ACC112 (cell line): ENCODE measurements around the gene PLXNC1.

Experiments used
- H2AFZ ChIP-seq: fragments of 200-600 bp; sonication (generic); one replicate; pipeline ENCODE4 v1.6.0; 2017; ENCODE audit warnings: antibody characterized with exemption, low read length; ENCODE audit not compliant: unreplicated experiment
- H3K27ac ChIP-seq: fragments of 200-600 bp; sonication (generic); 2 replicates; pipeline ENCODE4 v1.5.1; 2014; ENCODE audit warnings: low read depth, mild to moderate bottlenecking, antibody characterized with exemption, low read length, moderate library complexity
- H3K27me3 ChIP-seq: fragments of 200-600 bp; sonication (generic); 2 replicates; pipeline ENCODE4 v1.6.1; 2014; ENCODE audit warnings: mild to moderate bottlenecking, antibody characterized with exemption, low read length, moderate library complexity, mixed read lengths; ENCODE audit not compliant: insufficient read depth
- H3K36me3 ChIP-seq: fragments of 200-600 bp; sonication (generic); 2 replicates; pipeline ENCODE4 v1.6.1; 2016; ENCODE audit warnings: mild to moderate bottlenecking, antibody characterized with exemption, low read length, moderate library complexity, mixed read lengths; ENCODE audit not compliant: insufficient read depth
- H3K4me1 ChIP-seq: fragments of 200-600 bp; sonication (generic); one replicate; pipeline ENCODE4 v1.6.1; 2016; ENCODE audit warnings: low read length, mixed read lengths; ENCODE audit not compliant: insufficient read depth, unreplicated experiment, control insufficient read depth
- H3K4me3 ChIP-seq: fragments of 200-600 bp; sonication (generic); 2 replicates; pipeline ENCODE4 v1.5.1; 2014; ENCODE audit warnings: mild to moderate bottlenecking, low read depth, low read length
- H3K79me2 ChIP-seq: fragments of 200-600 bp; sonication (generic); one replicate; pipeline ENCODE4 v1.6.0; 2016; ENCODE audit warnings: low read length; ENCODE audit not compliant: control insufficient read depth, unreplicated experiment, insufficient read depth

PLXNC1 gene

GRCh38 chr12:94180558-94181296 lies 32.4 kb downstream of the PLXNC1 start:
- Histone ChIP-seq H3K79me2 (no peaks in the 10 kb centered on the region), H2AFZ (no peak overlapping the region), H3K36me3 (peaks cover 8% of the 10 kb centered on the region; the same call in 1 of the 2 replicates), H3K27ac (no peak overlapping the region), H3K4me3 (no peak overlapping the region), H3K27me3 (no peaks in the 10 kb centered on the region), H3K4me1 (peaks cover 7% of the 10 kb centered on the region)

GRCh38 chr12:94182986-94183707 lies 34.8 kb downstream of the PLXNC1 start:
- no peak overlapping the region for H3K27ac ChIP-seq
- H3K79me2 ChIP-seq: no peaks in the 10 kb centered on the region
- no peak overlapping the region for H2AFZ ChIP-seq
- H3K36me3 ChIP-seq: 0 out of 2 replicates have a peak, but pooled peaks cover 3% of the 10 kb centered on the region
- H3K4me3 ChIP-seq: no peak overlapping the region
- H3K27me3 ChIP-seq: 0 out of 2 replicates have a peak, but pooled peaks cover 6% of the 10 kb centered on the region
- no peaks in the 10 kb centered on the region for H3K4me1 ChIP-seq

- Histone ChIP-seq H2AFZ (no peak overlapping the region), H3K79me2 (no peaks in the 10 kb centered on the region), H3K4me1 (no peaks in the 10 kb centered on the region), H3K36me3 (no peaks in the 10 kb centered on the region), H3K27ac (no peak overlapping the region), H3K27me3 (0 out of 2 replicates have a peak, but pooled peaks cover 6% of the 10 kb centered on the region), H3K4me3 (no peak overlapping the region)
These were observed 35.5 kb downstream of the PLXNC1 start for GRCh38 chr12:94183708-94184379.

- no peak overlapping the region for H3K27ac ChIP-seq
- 0 out of 2 replicates have a peak, but pooled peaks cover 6% of the 10 kb centered on the region for H3K27me3 ChIP-seq
These were observed 36.8 kb downstream of the PLXNC1 start for GRCh38 chr12:94184995-94185719.

GRCh38 chr12:94185801-94186200 lies 37.4 kb downstream of the PLXNC1 start:
- H3K27ac ChIP-seq: no peak overlapping the region
- H3K36me3 ChIP-seq: no peaks in the 10 kb centered on the region
- H2AFZ ChIP-seq: no peak overlapping the region
- no peaks in the 10 kb centered on the region for H3K4me1 ChIP-seq
- no peaks in the 10 kb centered on the region for H3K79me2 ChIP-seq
- H3K27me3 ChIP-seq: 0 out of 2 replicates have a peak, but pooled peaks cover 6% of the 10 kb centered on the region
- H3K4me3 ChIP-seq: no peak overlapping the region

More at GRCh38 chr12:94184995-94185719, 36.8 kb downstream of the PLXNC1 start:
- Histone ChIP-seq H3K79me2 (no peaks in the 10 kb centered on the region), H3K36me3 (no peaks in the 10 kb centered on the region), H3K4me3 (no peak overlapping the region), H3K4me1 (no peaks in the 10 kb centered on the region), H2AFZ (no peak overlapping the region)

GRCh38 chr12:94186278-94187241 lies 38.2 kb downstream of the PLXNC1 start:
- H2AFZ ChIP-seq: no peak overlapping the region
- no peaks in the 10 kb centered on the region for H3K36me3 ChIP-seq
- no peak overlapping the region for H3K27ac ChIP-seq
- H3K4me1 ChIP-seq: no peaks in the 10 kb centered on the region
- no peaks in the 10 kb centered on the region for H3K79me2 ChIP-seq
- 0 out of 2 replicates have a peak, but pooled peaks cover 6% of the 10 kb centered on the region for H3K27me3 ChIP-seq
- no peak overlapping the region for H3K4me3 ChIP-seq

GRCh38 chr12:94187361-94187760 lies 39.0 kb downstream of the PLXNC1 start:
- 0 out of 2 replicates have a peak, but pooled peaks cover 6% of the 10 kb centered on the region for H3K27me3 ChIP-seq

GRCh38 chr12:94190623-94191022 lies 42.2 kb downstream of the PLXNC1 start:
- no peak overlapping the region for H3K27ac ChIP-seq
- no peaks in the 10 kb centered on the region for H3K4me1 ChIP-seq
- H3K36me3 ChIP-seq: no peaks in the 10 kb centered on the region
- H3K79me2 ChIP-seq: no peaks in the 10 kb centered on the region
- H3K27me3 ChIP-seq: 0 out of 2 replicates have a peak, but pooled peaks cover 6% of the 10 kb centered on the region
- H3K4me3 ChIP-seq: no peak overlapping the region
- H2AFZ ChIP-seq: no peak overlapping the region

More at GRCh38 chr12:94187361-94187760, 39.0 kb downstream of the PLXNC1 start:
- no peak overlapping the region for H2AFZ ChIP-seq
- H3K79me2 ChIP-seq: no peaks in the 10 kb centered on the region
- H3K36me3 ChIP-seq: no peaks in the 10 kb centered on the region
- no peak overlapping the region for H3K27ac ChIP-seq
- no peaks in the 10 kb centered on the region for H3K4me1 ChIP-seq
- H3K4me3 ChIP-seq: no peak overlapping the region

GRCh38 chr12:94191023-94191422 lies 42.6 kb downstream of the PLXNC1 start:
- H3K4me1 ChIP-seq: no peaks in the 10 kb centered on the region
- 0 out of 2 replicates have a peak, but pooled peaks cover 6% of the 10 kb centered on the region for H3K27me3 ChIP-seq
- H3K79me2 ChIP-seq: no peaks in the 10 kb centered on the region
- H3K4me3 ChIP-seq: no peak overlapping the region
- H3K27ac ChIP-seq: no peak overlapping the region
- no peaks in the 10 kb centered on the region for H3K36me3 ChIP-seq
- no peak overlapping the region for H2AFZ ChIP-seq
